K562 (cell line): ENCODE results near the gene HP1BP3. TPM values are rescaled to one million over a fixed set of nuclear protein-coding genes. Genes with fewer than 3 reads are reported as not detected.

Experiments
- ARID2 ChIP-seq: fragments of 450-650 bp; IDR thresholded peaks from 2 replicates; pipeline ENCODE4 v1.6.1; 2017; ENCODE audit warnings: antibody characterized with exemption, mild to moderate bottlenecking
- DEAF1 ChIP-seq: fragments of 450-650 bp; formaldehyde crosslinking; IDR thresholded peaks from 2 replicates; pipeline ENCODE4 v1.4.0; 2020; ENCODE audit warnings: mild to moderate bottlenecking, moderate library complexity
- FOXK1 ChIP-seq: sonication (generic); formaldehyde crosslinking; IDR thresholded peaks from 2 replicates; pipeline ENCODE4 v1.8.0; 2022; ENCODE audit warnings: missing genetic modification reagents, mild to moderate bottlenecking, borderline replicate concordance
- JUN ChIP-seq, 2 experiments: sonication (generic) in 1 of 2; formaldehyde crosslinking in 1 of 2; IDR thresholded peaks; 2 replicates each; pipeline versions ENCODE4 v1.6.1 to v1.8.0; 2012 to 2022; ENCODE audit warnings: borderline replicate concordance in 2 of 2, mild to moderate bottlenecking in 2 of 2, improper control_type of control experiment in 1 of 2, low read depth in 1 of 2, low read length in 1 of 2, missing genetic modification reagents in 1 of 2
- NRF1 ChIP-seq, 2 experiments: fragments of 450-650 bp; IDR thresholded peaks in 1 of 2; conservative IDR thresholded peaks in 1 of 2; 2 replicates each; pipeline ENCODE4 v1.6.1; 2014; ENCODE audit warnings: mild to moderate bottlenecking in 2 of 2
- PBX2 ChIP-seq, 2 experiments: IDR thresholded peaks in 1 of 2; conservative IDR thresholded peaks in 1 of 2; 2 replicates each; pipeline ENCODE4 v1.6.1; 2016; ENCODE audit warnings: low read depth in 2 of 2, mild to moderate bottlenecking in 1 of 2, missing compliant biosample characterization in 1 of 2, missing genetic modification characterization in 1 of 2, moderate library complexity in 1 of 2
- RFX1 ChIP-seq: fragments of 450-650 bp; IDR thresholded peaks from 2 replicates; pipeline ENCODE4 v1.6.1; 2016; ENCODE audit warnings: mild to moderate bottlenecking, moderate library complexity
- SNIP1 ChIP-seq: fragments of 450-650 bp; IDR thresholded peaks from 2 replicates; pipeline ENCODE4 v1.7.1; 2017; ENCODE audit warnings: low read depth, mild to moderate bottlenecking
- STAG1 ChIP-seq: sonication (generic); formaldehyde crosslinking; IDR thresholded peaks from 2 replicates; pipeline ENCODE4 v1.5.0; 2020; ENCODE audit warnings: missing genetic modification reagents, borderline replicate concordance
- ZBTB8A ChIP-seq: fragments of 450-650 bp; IDR thresholded peaks from 2 replicates; pipeline ENCODE4 v1.6.1; 2018; ENCODE audit warnings: mild to moderate bottlenecking, moderate library complexity; ENCODE audit not compliant: partially characterized antibody
- ZNF407 ChIP-seq: fragments of 450-650 bp; IDR thresholded peaks from 2 replicates; pipeline ENCODE4 v1.6.1; 2016; ENCODE audit warnings: low read depth
- ZNF445 ChIP-seq: fragments of 250-450 bp; sonication (Bioruptor Pico); IDR thresholded peaks from 2 replicates; pipeline ENCODE4 v1.4.0; 2020; ENCODE audit warnings: low read depth, mild to moderate bottlenecking, moderate library complexity
- polyA plus RNA-seq, 8 experiments: library from polyadenylated mRNA; depleted of rRNA in 4 of 8; stranded (reverse) in 5 of 8; unstranded in 3 of 8; fragments of >200 nt; fragmentation: Nextera tagmentation in 2 of 8; fragmentation: Illumina TruSeq in 1 of 8; extraction: Ambion mirVana in 2 of 8; extraction: Trizol in 1 of 8; gene quantifications; 2 replicates each; pipeline versions ENCODE4 v1.2.1 to v1.2.3, GENCODE V29; 2011 to 2014; ENCODE audit warnings: inconsistent platforms in 1 of 8, missing spikeins in 1 of 8
- total RNA-seq, 7 experiments: library from RNA; depleted of rRNA in 6 of 7; stranded (reverse); fragments of >200 nt in 6 of 7; fragmentation: Illumina TruSeq in 2 of 7; extraction: Trizol in 2 of 7; gene quantifications; 2 replicates each; pipeline versions ENCODE4 v1.2.1 to v1.2.3, GENCODE V29; 2011 to 2021; ENCODE audit warnings: low replicate concordance in 1 of 7

The HP1BP3 gene
- total and polyA plus RNA-seq, 9 of the 15 experiments (the other 6 are each of a cell fraction or from before 2014, with no cell fraction given): 57.3 to 513 (median 240) TPM

GRCh38 chr1:20696397-20697333, 90.4 kb downstream of the HP1BP3 start (continued):
- TF ChIP-seq JUN (IDR thresholded peaks at IDR 0.05; ENCODE audit: borderline replicate concordance, low read depth, low read length): peak; percentile 33; the same call in 1 of the 2 replicates
- TF ChIP-seq JUN (CRISPR knock-in tag; IDR thresholded peaks at IDR 0.05; ENCODE audit: borderline replicate concordance): no peak; the same call in 1 of the 2 replicates
- TF ChIP-seq FOXK1 (CRISPR knock-in tag): 0 out of 2 replicates have a peak, but pooled peaks have one; percentile 38
- no peak for TF ChIP-seq ZNF407
- TF ChIP-seq ZNF445 (CRISPR knock-in tag): no peak
- no peak for TF ChIP-seq SNIP1
- no peak for TF ChIP-seq RFX1
- TF ChIP-seq ZBTB8A: no peak
- TF ChIP-seq ARID2: peak; percentile 83
- no peak for TF ChIP-seq PBX2 (CRISPR knock-in tag; IDR thresholded peaks at IDR 0.05; ENCODE audit: low read depth)
- TF ChIP-seq PBX2 (tag; conservative IDR thresholded peaks at IDR 0.05; ENCODE audit: low read depth): no peak
- peak; percentile 79 for TF ChIP-seq DEAF1 (CRISPR knock-in tag)
- peak in 1 of 2 experiments; percentile 28; a peak in 2 of 4 replicates for TF ChIP-seq NRF1 (conservative IDR thresholded peaks at IDR 0.05 in 1 of 2, IDR thresholded peaks at IDR 0.05 in 1 of 2)
- TF ChIP-seq STAG1 (CRISPR knock-in tag): peak; percentile 98
